ENCODE measurements around the gene VWA5B1. TPM values are rescaled to one million over a fixed set of nuclear protein-coding genes. Genes with fewer than 3 reads are reported as not detected.

Gene VWA5B1
- polyA plus RNA-seq, 1 donor (not counting 4 experiments of a cell fraction or from before 2014, with no cell fraction given): not detected

DNA sequence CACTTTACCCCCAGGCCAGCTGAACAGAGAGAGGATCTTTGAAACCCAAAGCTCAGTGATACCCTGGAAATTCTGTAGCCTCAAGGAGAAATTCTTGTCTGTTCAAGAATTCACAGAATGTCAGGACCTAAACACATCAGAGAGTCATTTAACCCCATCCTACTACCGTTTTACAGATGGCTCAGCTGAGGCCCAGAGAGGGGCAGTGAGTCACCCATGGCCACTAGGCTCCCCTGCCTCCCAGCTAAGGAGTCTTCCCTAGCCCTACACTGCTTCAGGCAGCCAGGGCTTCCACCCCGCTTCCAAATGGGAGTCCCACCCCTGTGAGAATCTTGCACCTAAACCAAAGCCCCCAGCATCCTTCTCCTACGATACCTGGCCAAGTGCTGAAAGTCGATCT, 28.3 kb downstream of the VWA5B1 start:
- H3K4me3 ChIP-seq (ENCODE audit: control insufficient read depth in 2 of 3, extremely low read depth in 1 of 3, insufficient read depth in 2 of 3, low read depth in 1 of 3, low read length in 3 of 3): no peak overlapping the region
- no peaks in the 10 kb centered on the region for H3K9me3 ChIP-seq (ENCODE audit: control insufficient read depth, low read depth, low read length)
- no peaks in the 10 kb centered on the region for H3K4me1 ChIP-seq (ENCODE audit: control insufficient read depth, extremely low read depth, insufficient read depth, low read length)
- FAIRE-seq: no peak
- no peaks in the 10 kb centered on the region for H3K9me1 ChIP-seq (ENCODE audit: control insufficient read depth, extremely low read depth, insufficient read depth, low read length)
- no peak overlapping the region for H3K4me2 ChIP-seq (ENCODE audit: control insufficient read depth, extremely low read depth, insufficient read depth, low read depth, low read length)
- dilution Hi-C loops (cut with MboI; ENCODE audit: extremely low pct_ligation_motif_present, low sequenced_read_pairs): no loop called here
- TF ChIP-seq, protein P1, sequence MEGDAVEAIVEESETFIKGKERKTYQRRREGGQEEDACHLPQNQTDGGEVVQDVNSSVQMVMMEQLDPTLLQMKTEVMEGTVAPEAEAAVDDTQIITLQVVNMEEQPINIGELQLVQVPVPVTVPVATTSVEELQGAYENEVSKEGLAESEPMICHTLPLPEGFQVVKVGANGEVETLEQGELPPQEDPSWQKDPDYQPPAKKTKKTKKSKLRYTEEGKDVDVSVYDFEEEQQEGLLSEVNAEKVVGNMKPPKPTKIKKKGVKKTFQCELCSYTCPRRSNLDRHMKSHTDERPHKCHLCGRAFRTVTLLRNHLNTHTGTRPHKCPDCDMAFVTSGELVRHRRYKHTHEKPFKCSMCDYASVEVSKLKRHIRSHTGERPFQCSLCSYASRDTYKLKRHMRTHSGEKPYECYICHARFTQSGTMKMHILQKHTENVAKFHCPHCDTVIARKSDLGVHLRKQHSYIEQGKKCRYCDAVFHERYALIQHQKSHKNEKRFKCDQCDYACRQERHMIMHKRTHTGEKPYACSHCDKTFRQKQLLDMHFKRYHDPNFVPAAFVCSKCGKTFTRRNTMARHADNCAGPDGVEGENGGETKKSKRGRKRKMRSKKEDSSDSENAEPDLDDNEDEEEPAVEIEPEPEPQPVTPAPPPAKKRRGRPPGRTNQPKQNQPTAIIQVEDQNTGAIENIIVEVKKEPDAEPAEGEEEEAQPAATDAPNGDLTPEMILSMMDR (optimal IDR thresholded peaks at IDR 0.05 in 1 of 3, IDR thresholded peaks at IDR 0.05 in 1 of 3, conservative IDR thresholded peaks at IDR 0.05 in 1 of 3; ENCODE audit: extremely low read depth in 1 of 3, insufficient read depth in 2 of 3, low read length in 3 of 3): no peak
- no peak for TF ChIP-seq EZH2 (IDR thresholded peaks at IDR 0.05; ENCODE audit: low read length)
- H3K9ac ChIP-seq (ENCODE audit: control insufficient read depth, extremely low read depth, insufficient read depth, low read length): no peak overlapping the region
- no peaks in the 10 kb centered on the region for H3K36me3 ChIP-seq (ENCODE audit: control insufficient read depth in 2 of 2, extremely low read depth in 1 of 2, insufficient read depth in 2 of 2, low read length in 2 of 2)
- no peak overlapping the region for H2AFZ ChIP-seq (ENCODE audit: control insufficient read depth, low read length)
- peaks cover 65% of the 10 kb centered on the region for H3K27me3 ChIP-seq (ENCODE audit: control insufficient read depth, extremely low read depth, insufficient read depth, low read length)
- H4K20me1 ChIP-seq (ENCODE audit: control insufficient read depth, extremely low read depth, insufficient read depth, low read length): no peaks in the 10 kb centered on the region
- no peaks in the 10 kb centered on the region for H3K79me2 ChIP-seq (ENCODE audit: control insufficient read depth, insufficient read depth, low read length)
- no peak overlapping the region for H3K27ac ChIP-seq (ENCODE audit: control insufficient read depth, insufficient read depth, low read length)
- DNase-seq (ENCODE audit: low read depth, low spot score): no peak

- dilution Hi-C loops (cut with MboI; ENCODE audit: extremely low pct_ligation_motif_present, low sequenced_read_pairs): no loop called here
- FAIRE-seq: no peak
These were observed 29.0 kb downstream of the VWA5B1 start for GRCh38 chr1:20319456-20320220.

More at GRCh38 chr1:20319456-20320220, 29.0 kb downstream of the VWA5B1 start:
- no peaks in the 10 kb centered on the region for H3K79me2 ChIP-seq (ENCODE audit: control insufficient read depth, insufficient read depth, low read length)
- no peak overlapping the region for H3K27ac ChIP-seq (ENCODE audit: control insufficient read depth, insufficient read depth, low read length)
- H3K36me3 ChIP-seq (ENCODE audit: control insufficient read depth in 2 of 2, extremely low read depth in 1 of 2, insufficient read depth in 2 of 2, low read length in 2 of 2): no peaks in the 10 kb centered on the region
- H3K9me1 ChIP-seq (ENCODE audit: control insufficient read depth, extremely low read depth, insufficient read depth, low read length): no peaks in the 10 kb centered on the region
- no peaks in the 10 kb centered on the region for H3K9me3 ChIP-seq (ENCODE audit: control insufficient read depth, low read depth, low read length)
- no peak overlapping the region for H3K4me2 ChIP-seq (ENCODE audit: control insufficient read depth, extremely low read depth, insufficient read depth, low read depth, low read length)
- H3K4me3 ChIP-seq (ENCODE audit: control insufficient read depth in 2 of 3, extremely low read depth in 1 of 3, insufficient read depth in 2 of 3, low read depth in 1 of 3, low read length in 3 of 3): no peak overlapping the region
- no peaks in the 10 kb centered on the region for H4K20me1 ChIP-seq (ENCODE audit: control insufficient read depth, extremely low read depth, insufficient read depth, low read length)
- H3K9ac ChIP-seq (ENCODE audit: control insufficient read depth, extremely low read depth, insufficient read depth, low read length): no peak overlapping the region
- H2AFZ ChIP-seq (ENCODE audit: control insufficient read depth, low read length): no peak overlapping the region
- H3K4me1 ChIP-seq (ENCODE audit: control insufficient read depth, extremely low read depth, insufficient read depth, low read length): no peaks in the 10 kb centered on the region
- no peak for TF ChIP-seq EZH2 (IDR thresholded peaks at IDR 0.05; ENCODE audit: low read length)
- TF ChIP-seq, protein P1 (optimal IDR thresholded peaks at IDR 0.05 in 1 of 3, IDR thresholded peaks at IDR 0.05 in 1 of 3, conservative IDR thresholded peaks at IDR 0.05 in 1 of 3; ENCODE audit: extremely low read depth in 1 of 3, insufficient read depth in 2 of 3, low read length in 3 of 3): no peak
- no peak for DNase-seq (ENCODE audit: low read depth, low spot score)
- H3K27me3 ChIP-seq (ENCODE audit: control insufficient read depth, extremely low read depth, insufficient read depth, low read length): peaks cover 60% of the 10 kb centered on the region

Data from keratinocyte (primary cell).